Measurements from ENCODE around the gene ALG1.
"Not testable (repeated sequence)": the region's sequence is repeated elsewhere in the genome, so short reads cannot be mapped to it uniquely, and the experiment has no call there.

ALG1 gene

GRCh38 chr16:5045499-5046115 lies 26.0 kb upstream of the ALG1 start:
- DNase-seq, result no peak

- no peak for DNase-seq
These were observed 24.7 kb upstream of the ALG1 start for GRCh38 chr16:5046914-5047313.

GRCh38 chr16:5054876-5055865 lies 16.5 kb upstream of the ALG1 start:
- no peak for DNase-seq

- DNase-seq, result peak; percentile 43
These were observed 15.3 kb upstream of the ALG1 start for GRCh38 chr16:5056352-5056751.

DNA sequence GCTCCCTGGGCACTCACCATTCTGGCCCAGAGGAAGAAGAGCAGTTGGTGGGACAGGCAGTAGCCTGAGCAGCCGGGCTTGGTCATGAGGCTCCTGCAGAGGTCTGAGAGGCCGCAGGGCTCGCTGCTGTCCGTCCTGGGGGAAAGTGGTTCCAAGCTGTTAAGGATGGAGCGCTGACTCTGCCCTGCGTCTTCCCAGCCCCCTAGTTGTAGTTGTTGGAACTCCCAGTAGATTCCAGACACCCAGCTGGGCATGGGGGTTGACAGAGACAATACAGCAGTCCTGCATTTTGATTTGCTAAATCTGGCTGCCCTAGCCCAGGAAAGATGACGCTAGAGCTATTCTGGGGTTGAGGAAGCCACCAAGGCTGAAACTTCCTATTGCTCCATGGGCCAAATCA lies 13.2 kb upstream of the ALG1 start:
- DNase-seq, result no peak

DNA sequence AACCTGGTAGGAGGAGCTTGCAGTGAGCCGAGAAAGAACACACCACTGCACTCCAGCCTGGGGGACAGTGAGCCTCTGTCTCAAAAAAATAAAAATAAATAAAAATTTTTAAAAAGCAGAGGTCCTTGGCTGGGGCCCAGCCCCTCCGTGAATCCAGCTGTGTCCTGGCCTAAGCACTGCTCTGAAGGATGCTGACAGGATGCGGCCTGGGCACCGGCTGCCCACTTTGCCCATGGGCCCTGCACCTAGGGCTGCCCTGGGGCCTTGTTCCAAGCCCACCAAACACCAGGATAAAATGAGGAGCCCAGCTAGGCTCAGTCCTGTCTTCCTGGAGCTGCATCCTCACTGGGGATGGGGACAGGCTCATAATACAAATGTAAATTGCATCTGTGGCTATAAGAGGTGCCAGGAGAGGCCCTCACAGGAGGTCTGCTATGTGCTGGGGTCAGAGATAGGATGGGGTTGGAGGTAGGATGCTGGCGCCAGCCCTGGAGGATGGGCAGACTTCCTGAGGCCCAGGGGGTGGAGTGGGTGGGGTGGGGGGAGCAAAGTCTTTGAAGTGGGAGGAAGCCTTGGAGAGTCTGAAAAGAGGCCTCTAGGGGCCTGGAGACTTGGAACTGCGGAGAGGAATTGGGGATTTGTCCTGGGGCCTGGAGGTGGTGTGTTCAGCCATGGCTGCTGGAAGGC lies 12.1 kb upstream of the ALG1 start:
- no peak for DNase-seq

- DNase-seq, result no peak
These were observed 11.5 kb upstream of the ALG1 start for GRCh38 chr16:5060073-5060641.

DNA sequence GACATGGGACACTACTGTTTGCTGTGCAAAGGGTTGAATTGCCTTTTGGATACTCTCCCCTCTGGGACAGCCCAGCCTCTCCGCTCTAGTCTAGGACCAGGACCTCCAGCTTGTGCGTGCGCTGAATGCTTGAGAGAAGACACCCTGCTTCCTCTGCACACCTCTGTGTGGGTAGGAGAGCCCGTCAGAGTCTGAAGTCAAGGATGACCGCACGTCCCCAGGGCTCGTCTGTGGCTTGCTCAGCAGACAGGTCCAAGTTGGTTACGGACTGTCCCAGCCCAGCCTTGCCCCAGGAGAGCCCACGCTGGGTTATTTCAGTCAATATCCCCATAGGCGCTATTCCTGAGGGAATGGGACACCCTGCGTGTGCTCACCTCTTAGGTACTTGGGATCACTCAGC lies 9.6 kb upstream of the ALG1 start:
- DNase-seq, result no peak

GRCh38 chr16:5062790-5063765 lies 8.6 kb upstream of the ALG1 start:
- no peak for DNase-seq

DNA sequence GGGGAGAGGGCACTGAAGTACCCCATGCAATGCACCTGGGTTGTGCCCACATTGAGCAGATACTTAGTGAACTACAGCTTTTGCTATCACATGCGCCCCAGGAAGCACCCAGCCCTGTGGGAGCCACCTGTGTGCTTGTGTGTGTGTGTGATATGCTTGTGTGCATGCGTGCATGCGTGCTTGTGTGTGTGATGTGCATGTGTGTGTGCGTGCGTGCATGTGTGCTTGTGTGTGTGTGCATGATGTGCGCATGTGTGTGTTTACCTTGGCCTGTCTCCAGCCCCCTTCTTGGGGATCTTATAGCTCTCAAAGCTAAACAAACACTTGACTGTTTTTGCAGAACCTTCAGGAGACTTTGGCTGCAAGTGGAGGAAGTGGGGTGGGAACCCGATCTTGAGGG lies 6.7 kb upstream of the ALG1 start:
- no peak for DNase-seq

- no peak for DNase-seq
These were observed 6.3 kb upstream of the ALG1 start for GRCh38 chr16:5065326-5065725.

- no peak for DNase-seq
These were observed 5.8 kb upstream of the ALG1 start, which contains the start of gene C16orf89 for GRCh38 chr16:5065813-5066212. TSS of gene C16orf89 (minus strand) at chr16:5065956. CDS start at chr16:5065908, 48 bp downstream.

DNA sequence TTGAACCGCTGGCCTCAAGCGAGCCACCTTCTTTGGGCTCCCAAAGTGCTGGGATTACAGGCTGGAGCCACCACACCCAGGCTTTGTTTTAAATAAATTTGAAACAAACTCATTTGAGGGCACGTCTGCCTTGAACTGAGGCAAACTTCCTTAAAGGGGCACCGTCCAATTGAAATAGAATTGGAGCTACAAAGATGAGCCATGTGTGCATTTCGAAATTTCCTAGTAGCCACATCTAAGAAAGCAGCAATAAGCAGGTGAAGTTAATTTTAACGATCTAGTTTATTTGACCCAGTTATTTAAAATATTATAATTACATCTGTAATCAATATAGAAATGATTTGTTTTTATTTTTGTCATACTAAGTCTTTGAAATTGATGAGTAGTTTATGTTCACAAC lies 5.1 kb upstream of the ALG1 start:
- DNase-seq, result no peak

DNA sequence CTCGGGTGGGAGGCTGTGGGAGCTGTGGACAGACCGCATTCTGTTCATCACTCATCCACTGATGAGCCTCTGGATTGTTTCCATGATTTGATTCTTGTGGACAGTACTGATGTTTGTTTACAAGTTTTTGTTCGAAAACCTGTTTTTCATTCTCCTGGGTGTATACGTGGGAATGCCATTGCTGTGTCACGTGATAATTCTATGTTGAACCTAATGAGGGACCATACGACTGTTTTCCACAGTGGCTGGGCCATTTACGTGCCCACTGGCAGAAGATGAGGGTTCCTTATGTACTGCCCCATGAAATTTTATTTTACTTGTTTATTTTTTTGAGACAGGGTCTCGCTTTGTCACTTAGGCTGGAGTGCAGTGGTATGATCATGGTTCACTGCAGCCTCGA lies 2.6 kb upstream of the ALG1 start:
- no peak for DNase-seq

DNA sequence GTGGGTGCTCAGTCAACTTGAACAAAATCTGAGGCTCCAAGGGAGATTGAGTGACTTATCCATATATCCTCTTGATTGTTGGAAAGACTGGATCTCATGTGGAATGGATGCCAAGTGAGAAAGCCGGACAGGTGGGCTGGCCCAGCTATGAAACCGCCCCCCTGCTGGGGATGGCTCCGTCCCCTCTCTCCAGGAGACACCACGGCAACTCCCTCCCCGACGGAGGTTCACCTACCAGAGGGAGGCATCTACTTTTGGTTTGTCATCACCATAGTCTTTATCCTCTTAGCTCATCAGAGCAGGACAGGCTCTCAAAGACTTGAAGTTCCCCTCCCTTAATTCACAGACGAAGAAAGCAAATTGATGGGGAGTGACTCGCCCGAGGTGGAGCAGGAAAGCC lies 1.8 kb upstream of the ALG1 start:
- no peak for DNase-seq

DNA sequence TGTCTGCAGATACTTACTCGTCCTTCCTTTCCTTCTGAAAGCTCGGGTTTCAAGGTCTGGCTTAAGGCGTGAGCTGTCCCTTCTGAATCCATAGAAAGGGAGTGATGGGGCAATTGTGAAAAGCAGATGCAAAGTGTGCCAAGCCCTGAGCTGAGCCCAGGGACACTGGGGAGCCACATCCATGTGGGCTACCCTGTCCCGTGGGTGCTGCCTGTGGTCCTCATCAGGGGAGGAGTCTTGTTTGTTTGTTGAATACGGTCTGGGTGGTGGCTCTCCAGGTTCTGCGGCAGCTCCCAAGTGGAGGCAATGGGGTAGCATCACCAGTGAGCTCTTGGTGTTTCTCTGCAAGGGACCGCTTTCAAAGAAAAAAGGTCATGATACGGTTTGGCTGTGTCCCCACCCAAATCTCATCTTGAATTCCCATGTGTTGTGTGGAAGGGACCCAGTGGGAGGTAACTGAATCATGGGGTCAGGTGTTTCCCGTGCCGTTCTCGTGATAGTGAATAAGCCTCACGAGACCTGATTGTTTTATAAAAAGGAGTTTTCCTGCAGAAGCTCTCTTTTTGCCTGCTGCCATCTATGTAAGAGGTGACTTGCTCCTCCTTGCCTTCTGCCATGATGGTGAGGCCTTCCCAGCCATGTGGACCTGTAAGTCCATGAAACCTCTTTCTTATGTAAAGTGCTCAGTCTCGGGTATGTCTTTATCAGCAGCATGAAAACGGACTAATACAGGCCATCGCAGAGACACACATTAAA lies 1.0 kb upstream of the ALG1 start:
- no peak for DNase-seq

GRCh38 chr16:5071341-5071680 lies 332 bp upstream of the ALG1 start:
- DNase-seq, result no peak

GRCh38 chr16:5072334-5073278 lies 963 bp downstream of the ALG1 start:
- DNase-seq, result no peak

- no peak for DNase-seq
These were observed 1.6 kb downstream of the ALG1 start for GRCh38 chr16:5073279-5073629.

- not testable (repeated sequence) for DNase-seq
These were observed 2.1 kb downstream of the ALG1 start for GRCh38 chr16:5073771-5074170.

Measured in activated T-cell treated with anti-CD3 and anti-CD28 coated beads, Interleukin-2, amount 50 U/mL, for 1 hour (primary cell).